PC-9 (cell line): Measurements from ENCODE around the gene TXNL4A. TPM values are rescaled to one million over a fixed set of nuclear protein-coding genes. Genes with fewer than 3 reads are reported as not detected.

ENCODE experiments used
- BruUV-seq: library from RNA; stranded (reverse); fragments of 400-500 nt; replicated peaks from 2 replicates; lab custom pipeline; 2021; lab: Mats Ljungman, UMichigan
- CTCF ChIA-PET: fragments of 300-600 bp; sonication (Branson Sonifier 250); formaldehyde crosslinking; loops from one replicate; lab custom pipeline; 2022; ENCODE audit warnings: antibody characterized with exemption; lab: Charles Lee
- POLR2A ChIA-PET: fragments of 300-600 bp; sonication (Branson Sonifier 250); formaldehyde crosslinking; loops from one replicate; lab custom pipeline; 2022; ENCODE audit warnings: antibody characterized with exemption; ENCODE audit not compliant: unreplicated experiment; lab: Charles Lee
- DNase-seq, 2 experiments: peaks; one replicate each; pipeline versions ENCODE4 v3.0.0 to v3.0.0-alpha.2; 2015 to 2022; ENCODE audit warnings: mixed read lengths in 1 of 2
- H2AFZ ChIP-seq: fragments of 200-600 bp; sonication (generic); 2 replicates; pipeline ENCODE4 v1.8.1; 2017; ENCODE audit warnings: antibody characterized with exemption
- H3F3A ChIP-seq: fragments of 200-600 bp; sonication (generic); 2 replicates; pipeline ENCODE4 v1.8.1; 2017; ENCODE audit warnings: antibody characterized with exemption, mild to moderate bottlenecking, low read depth; ENCODE audit not compliant: insufficient read depth
- H3K27ac ChIP-seq: fragments of 200-600 bp; sonication (generic); 2 replicates; pipeline ENCODE4 v1.6.1; 2016; ENCODE audit warnings: mixed run types
- H3K27me3 ChIP-seq: fragments of 200-600 bp; sonication (generic); 2 replicates; pipeline ENCODE4 v1.6.1; 2016; ENCODE audit warnings: low read depth, mixed run types; ENCODE audit not compliant: insufficient read depth
- H3K36me3 ChIP-seq: fragments of 200-600 bp; sonication (generic); 2 replicates; pipeline ENCODE4 v1.6.1; 2016; ENCODE audit warnings: low read depth, mixed run types
- H3K4me1 ChIP-seq: fragments of 200-600 bp; sonication (generic); replicated peaks from 2 replicates; pipeline ENCODE4 v1.6.1; 2016; ENCODE audit warnings: mixed run types; ENCODE audit not compliant: insufficient read depth
- H3K4me2 ChIP-seq: fragments of 200-600 bp; sonication (generic); 2 replicates; pipeline ENCODE4 v1.6.1; 2017; ENCODE audit warnings: mixed run types
- H3K4me3 ChIP-seq: fragments of 200-600 bp; sonication (generic); 2 replicates; pipeline ENCODE4 v1.6.1; 2016; ENCODE audit warnings: mixed run types
- H3K79me2 ChIP-seq: fragments of 200-600 bp; sonication (generic); 2 replicates; pipeline ENCODE4 v1.6.1; 2017; ENCODE audit warnings: low read depth, mixed run types
- H3K9me2 ChIP-seq: fragments of 200-600 bp; sonication (generic); 2 replicates; pipeline ENCODE4 v1.8.1; 2017; ENCODE audit warnings: mild to moderate bottlenecking; ENCODE audit not compliant: insufficient read depth
- H3K9me3 ChIP-seq: fragments of 200-600 bp; sonication (generic); 2 replicates; pipeline ENCODE4 v1.8.1; 2016; ENCODE audit warnings: low read depth; ENCODE audit not compliant: insufficient read depth
- H4K20me1 ChIP-seq: fragments of 200-600 bp; sonication (generic); 2 replicates; pipeline ENCODE4 v1.8.1; 2017; ENCODE audit not compliant: insufficient read depth
- CTCF ChIP-seq: fragments of 200-600 bp; sonication (generic); conservative IDR thresholded peaks from 2 replicates; pipeline ENCODE4 v1.6.1; 2017; ENCODE audit warnings: mixed run types, antibody characterized with exemption, mild to moderate bottlenecking, moderate library complexity
- EZH2 ChIP-seq: fragments of 200-600 bp; sonication (generic); IDR thresholded peaks from 2 replicates; pipeline ENCODE4 v1.8.0; 2017; ENCODE audit warnings: antibody characterized with exemption, low read depth
- intact Hi-C: fragments of 100-400 bp; cut with micrococcal nuclease; formaldehyde crosslinking; loops from one replicate; pipeline ENCODE4 v1.10.0; 2022; ENCODE audit not compliant: unreplicated experiment
- total RNA-seq: library from RNA; stranded (reverse); gene quantifications from 2 replicates; pipeline ENCODE4 v1.2.3, GENCODE V29; 2021

Gene TXNL4A
- total RNA-seq, 1 experiment from 2014 or later = 106 TPM

GRCh38 chr18:79926715-79927606, 61.4 kb downstream of the TXNL4A start:
- no TSS peak for BruUV-seq
- Histone ChIP-seq H4K20me1 (no peaks in the 10 kb centered on the region), H3K4me3 (no peak overlapping the region), H3K9me2 (no peaks in the 10 kb centered on the region), H3K27me3 (no peaks in the 10 kb centered on the region), H3K9me3 (peaks cover 24% of the 10 kb centered on the region), H3K4me1 (no peaks in the 10 kb centered on the region), H3K79me2 (no peaks in the 10 kb centered on the region), H3F3A (no peaks in the 10 kb centered on the region), H3K4me2 (no peak overlapping the region), H3K27ac (no peak overlapping the region), H2AFZ (no peak overlapping the region), H3K36me3 (peaks cover 14% of the 10 kb centered on the region; the same call in 1 of the 2 replicates)
- CTCF ChIA-PET = no interaction called here
- POLR2A ChIA-PET = no interaction called here
- intact Hi-C loops = no loop called here
- TF ChIP-seq CTCF (no peak), EZH2 (no peak)
- DNase-seq = no peak

GRCh38 chr18:79926306-79926705, 62.1 kb downstream of the TXNL4A start:
- no peak for DNase-seq
- Histone ChIP-seq H3K9me2 (no peaks in the 10 kb centered on the region), H3K4me1 (no peaks in the 10 kb centered on the region), H3F3A (no peaks in the 10 kb centered on the region), H3K79me2 (no peaks in the 10 kb centered on the region), H2AFZ (no peak overlapping the region), H3K27me3 (no peaks in the 10 kb centered on the region), H3K27ac (no peak overlapping the region), H4K20me1 (no peaks in the 10 kb centered on the region), H3K4me2 (no peak overlapping the region), H3K4me3 (no peak overlapping the region), H3K36me3 (peaks cover 14% of the 10 kb centered on the region; the same call in 1 of the 2 replicates), H3K9me3 (peaks cover 19% of the 10 kb centered on the region)
- intact Hi-C loops = no loop called here
- BruUV-seq = no TSS peak
- ChIA-PET POLR2A (no interaction called here), CTCF (no interaction called here)
- TF ChIP-seq CTCF (no peak), EZH2 (no peak)

GRCh38 chr18:79924814-79925731, 63.3 kb downstream of the TXNL4A start:
- no TSS peak for BruUV-seq
- Histone ChIP-seq H3K79me2 (no peaks in the 10 kb centered on the region), H4K20me1 (no peaks in the 10 kb centered on the region)

More at GRCh38 chr18:79924814-79925731, 63.3 kb downstream of the TXNL4A start:
- intact Hi-C loops = no loop called here
- no peak overlapping the region for H3K27ac ChIP-seq
- H2AFZ ChIP-seq = no peak overlapping the region
- no peak for DNase-seq
- no peaks in the 10 kb centered on the region for H3K9me2 ChIP-seq
- no peak overlapping the region for H3K4me2 ChIP-seq
- no peak overlapping the region for H3K4me3 ChIP-seq
- no peaks in the 10 kb centered on the region for H3K4me1 ChIP-seq
- TF ChIP-seq EZH2 (no peak), CTCF (no peak)
- H3K9me3 ChIP-seq = peaks cover 8% of the 10 kb centered on the region; the same call in 1 of the 2 replicates
- no peaks in the 10 kb centered on the region for H3K27me3 ChIP-seq
- POLR2A ChIA-PET = no interaction called here
- CTCF ChIA-PET = no interaction called here
- peaks cover 10% of the 10 kb centered on the region; the same call in 1 of the 2 replicates for H3K36me3 ChIP-seq
- no peaks in the 10 kb centered on the region for H3F3A ChIP-seq
